ENCODE measurements around the gene KCTD18. TPM values are rescaled to one million over a fixed set of nuclear protein-coding genes. Genes with fewer than 3 reads are reported as not detected.

The KCTD18 gene
- total RNA-seq, 1 donor from 2014 or later, result 14.0 TPM

- no peak for DNase-seq
These were observed 24.9 kb downstream of the KCTD18 start for GRCh38 chr2:200484934-200485333.

- no peak for DNase-seq
These were observed 26.1 kb downstream of the KCTD18 start for GRCh38 chr2:200483729-200484198.

- no peak for DNase-seq
These were observed 27.7 kb downstream of the KCTD18 start for GRCh38 chr2:200482194-200482593.

GRCh38 chr2:200479692-200480265 is 30.1 kb downstream of the KCTD18 start:
- no peak for DNase-seq

GRCh38 chr2:200477667-200478131 is 32.2 kb downstream of the KCTD18 start:
- DNase-seq, result no peak

- DNase-seq, result no peak
These were observed 33.0 kb downstream of the KCTD18 start for GRCh38 chr2:200476836-200477235.

- DNase-seq, result no peak
These were observed 34.1 kb downstream of the KCTD18 start for GRCh38 chr2:200475795-200476194.

- no peak for DNase-seq
These were observed 36.9 kb downstream of the KCTD18 start for GRCh38 chr2:200472853-200473464.

GRCh38 chr2:200471928-200472645 is 37.8 kb downstream of the KCTD18 start:
- DNase-seq, result no peak

- no peak for DNase-seq
These were observed 38.5 kb downstream of the KCTD18 start for GRCh38 chr2:200471324-200471848.

GRCh38 chr2:200470230-200470629 is 39.6 kb downstream of the KCTD18 start:
- no peak for DNase-seq

- no peak for DNase-seq
These were observed 40.1 kb downstream of the KCTD18 start for GRCh38 chr2:200469708-200470211.

GRCh38 chr2:200467806-200468681 is 41.8 kb downstream of the KCTD18 start:
- DNase-seq, result no peak

GRCh38 chr2:200466425-200467418 is 43.1 kb downstream of the KCTD18 start:
- DNase-seq, result peak; percentile 51

GRCh38 chr2:200463452-200463851 is 46.4 kb downstream of the KCTD18 start:
- no peak for DNase-seq

GRCh38 chr2:200461846-200462710 is 47.8 kb downstream of the KCTD18 start:
- DNase-seq, result no peak

- DNase-seq, result no peak
These were observed 50.8 kb downstream of the KCTD18 start for GRCh38 chr2:200459101-200459500.

- no peak for DNase-seq
These were observed 53.3 kb downstream of the KCTD18 start for GRCh38 chr2:200456567-200456966.

GRCh38 chr2:200455958-200456421 is 53.9 kb downstream of the KCTD18 start:
- DNase-seq, result no peak

Measured in skin of body (tissue), 2 donors.